DOHH2 (cell line): ENCODE measurements around the gene HAO1.

ENCODE experiments used
- CTCF ChIP-seq: fragments of 200-600 bp; sonication (generic); IDR thresholded peaks from one replicate; pipeline ENCODE4 v1.5.1; 2014; ENCODE audit warnings: antibody characterized with exemption, mild to moderate bottlenecking, low read depth, low read length; ENCODE audit not compliant: poor library complexity, severe bottlenecking
- EZH2phosphoT487 ChIP-seq: fragments of 200-600 bp; sonication (generic); IDR thresholded peaks from 2 replicates; pipeline ENCODE4 v1.6.1; 2017; ENCODE audit warnings: borderline replicate concordance, mild to moderate bottlenecking, antibody characterized with exemption, low read length, moderate library complexity, mixed read lengths

DNA sequence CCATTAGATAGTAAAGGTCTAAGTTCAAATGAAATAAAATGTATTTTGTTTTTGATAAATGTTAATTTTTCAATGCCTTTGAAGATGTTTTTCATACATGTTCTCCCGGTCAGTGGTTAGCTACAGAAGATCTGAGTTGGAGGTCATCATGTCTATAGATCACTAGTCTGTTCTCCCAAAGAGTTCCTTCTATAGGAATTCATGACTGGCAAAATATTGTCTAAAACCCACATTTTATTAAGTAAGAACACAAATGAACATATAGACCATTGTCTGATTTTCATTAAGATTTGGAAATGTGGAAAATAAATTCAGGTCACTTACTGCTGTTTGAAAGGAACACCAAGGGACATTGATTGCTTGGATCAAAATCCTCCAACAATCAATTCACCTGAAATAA, 23.6 kb downstream of the HAO1 start:
- TF ChIP-seq CTCF = no peak
- TF ChIP-seq EZH2phosphoT487 = no peak
